CD4-positive, alpha-beta T cell treated with Interleukin-15 for 1 hour (primary cell): ENCODE results near the gene RYR3.

Source experiments
- DNase-seq: peaks from one replicate; pipeline ENCODE4 v3.0.0-alpha.2; 2020

The RYR3 gene

DNA sequence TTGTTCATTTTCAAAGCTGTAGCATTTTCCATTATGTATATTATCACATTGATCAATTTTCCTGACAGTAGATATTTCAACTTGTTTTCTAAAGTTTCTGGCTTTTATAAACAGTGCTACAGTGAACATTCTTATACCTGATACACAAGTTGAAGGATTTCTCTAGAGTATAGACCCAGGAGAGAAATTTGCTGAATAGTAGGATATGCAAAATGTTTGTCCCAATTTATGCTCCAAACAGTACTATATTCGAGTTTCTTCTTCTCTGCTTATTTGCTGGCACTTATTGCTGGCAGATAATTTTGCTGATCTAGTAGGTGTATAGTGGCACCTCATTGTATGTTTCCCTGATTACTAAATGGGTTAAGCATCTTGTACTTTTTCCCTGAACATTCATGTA, 540.3 kb downstream of the RYR3 start:
- no peak for DNase-seq

DNA sequence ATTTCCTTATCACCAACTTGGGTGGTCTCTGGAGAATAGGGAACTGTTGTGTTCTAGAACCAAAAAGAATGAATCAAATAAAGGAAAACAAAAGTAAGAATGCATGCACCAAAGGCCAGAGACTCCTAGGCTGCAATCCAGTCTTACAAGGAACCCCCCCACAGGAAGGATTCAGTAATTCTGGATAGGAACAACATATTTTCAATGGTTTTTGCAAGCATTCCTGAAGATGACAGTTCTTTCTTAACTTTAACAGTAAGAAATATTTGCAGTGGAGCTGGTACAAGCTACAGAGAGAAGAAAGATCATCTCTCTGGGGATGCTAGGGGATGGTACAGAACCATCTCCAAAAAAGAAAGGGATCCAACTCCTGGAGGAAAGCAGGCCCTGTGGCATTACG, 541.3 kb downstream of the RYR3 start:
- DNase-seq, result no peak

DNA sequence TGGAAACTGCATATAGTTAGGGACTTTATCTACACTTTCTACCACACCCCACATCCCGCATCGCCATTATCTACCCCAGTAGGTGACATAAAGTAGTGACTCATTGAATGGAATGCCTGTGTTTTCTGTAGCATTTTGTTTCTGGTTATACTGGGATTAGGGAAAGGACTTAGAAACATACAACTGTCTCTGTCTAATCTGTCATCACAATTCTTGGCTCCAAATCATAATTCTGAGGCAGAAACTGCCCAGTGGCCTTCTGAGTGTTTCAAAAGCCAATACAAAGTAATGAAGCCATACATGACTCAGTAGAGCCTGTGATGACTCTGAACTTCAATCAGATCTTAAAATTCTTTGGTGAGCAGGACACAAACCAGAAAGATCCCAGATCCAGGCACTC, 541.8 kb downstream of the RYR3 start:
- no peak for DNase-seq

DNA sequence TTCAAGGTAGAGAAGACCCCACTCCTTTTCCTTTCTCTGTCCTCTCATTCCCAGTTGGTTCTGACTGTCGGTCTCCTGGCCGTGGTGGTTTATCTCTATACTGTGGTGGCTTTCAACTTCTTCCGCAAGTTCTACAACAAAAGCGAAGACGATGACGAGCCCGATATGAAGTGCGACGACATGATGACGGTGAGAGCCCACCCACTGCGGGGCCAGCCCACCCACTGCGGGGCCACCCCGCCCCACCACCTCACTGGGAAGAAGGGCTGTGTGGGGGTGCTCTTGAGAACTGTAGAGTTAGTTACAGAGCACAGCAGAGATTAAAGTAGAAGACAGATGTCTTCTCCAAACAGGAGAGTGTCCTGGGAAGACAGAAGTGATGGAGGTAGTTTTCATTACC, 547.0 kb downstream of the RYR3 start:
- DNase-seq, result no peak

DNA sequence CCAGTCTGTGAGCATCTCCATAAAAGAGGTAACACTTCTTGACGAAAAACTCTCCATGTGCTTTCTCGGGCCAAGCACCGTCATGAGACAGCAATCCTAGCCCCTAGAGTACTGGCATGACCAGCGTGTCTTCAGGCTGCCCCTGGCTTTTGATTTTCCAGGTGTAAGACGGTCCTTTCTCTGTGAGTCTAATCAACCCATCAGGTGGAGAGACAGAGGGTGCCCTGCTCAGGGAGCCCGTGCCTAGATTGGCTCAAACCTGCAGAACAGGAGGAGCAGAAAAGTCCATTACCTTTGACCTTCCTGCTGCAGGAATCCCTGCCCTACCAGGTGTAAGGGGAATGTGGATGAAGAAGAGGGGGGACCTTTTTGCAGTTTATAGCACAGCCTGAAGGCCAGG, 548.1 kb downstream of the RYR3 start:
- DNase-seq, result no peak

DNA sequence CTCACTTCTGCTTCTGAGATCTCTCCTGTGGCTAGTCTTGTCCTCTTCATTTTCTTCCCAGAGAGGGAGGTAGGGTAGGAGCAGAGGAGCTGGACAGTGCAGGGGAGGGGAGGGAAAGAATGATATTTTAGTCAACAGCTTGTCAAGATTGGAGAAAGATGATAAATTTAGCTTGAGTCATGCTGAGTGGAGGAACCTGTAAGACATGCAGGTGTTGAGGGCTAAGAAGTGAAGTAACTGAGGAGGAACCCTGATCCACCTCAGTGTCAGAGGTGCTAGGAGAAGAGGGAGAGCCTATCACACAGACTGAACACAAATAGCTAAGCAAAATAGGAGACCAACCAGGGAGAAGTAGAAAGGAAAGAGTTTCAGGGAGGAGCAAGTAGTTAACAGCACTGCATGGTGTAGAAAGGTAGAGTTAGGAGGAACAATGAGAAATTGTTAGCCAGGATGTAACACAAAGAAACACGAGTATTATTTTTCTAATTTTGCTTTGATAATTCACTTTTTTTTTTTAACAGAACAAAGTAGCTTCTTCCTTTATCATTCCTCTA, 549.3 kb downstream of the RYR3 start:
- DNase-seq, result no peak

DNA sequence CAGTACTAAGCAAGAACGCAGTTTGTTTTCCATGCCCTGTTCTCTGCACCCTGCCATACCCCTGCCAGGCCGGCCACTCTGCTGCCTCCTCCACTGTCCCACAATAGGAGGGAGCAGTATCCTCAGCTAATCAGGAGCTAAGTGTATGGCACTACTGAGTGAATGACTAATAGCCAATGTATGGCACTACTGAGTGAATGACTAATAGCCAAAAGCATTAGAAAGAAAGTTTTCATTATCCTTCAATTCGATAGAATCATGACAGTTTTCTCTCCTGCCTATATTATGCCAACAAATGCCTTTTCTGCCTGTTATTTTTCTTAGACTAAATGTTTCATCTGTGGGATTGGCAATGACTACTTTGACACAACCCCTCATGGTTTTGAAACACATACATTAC, 550.0 kb downstream of the RYR3 start:
- DNase-seq, result no peak

DNA sequence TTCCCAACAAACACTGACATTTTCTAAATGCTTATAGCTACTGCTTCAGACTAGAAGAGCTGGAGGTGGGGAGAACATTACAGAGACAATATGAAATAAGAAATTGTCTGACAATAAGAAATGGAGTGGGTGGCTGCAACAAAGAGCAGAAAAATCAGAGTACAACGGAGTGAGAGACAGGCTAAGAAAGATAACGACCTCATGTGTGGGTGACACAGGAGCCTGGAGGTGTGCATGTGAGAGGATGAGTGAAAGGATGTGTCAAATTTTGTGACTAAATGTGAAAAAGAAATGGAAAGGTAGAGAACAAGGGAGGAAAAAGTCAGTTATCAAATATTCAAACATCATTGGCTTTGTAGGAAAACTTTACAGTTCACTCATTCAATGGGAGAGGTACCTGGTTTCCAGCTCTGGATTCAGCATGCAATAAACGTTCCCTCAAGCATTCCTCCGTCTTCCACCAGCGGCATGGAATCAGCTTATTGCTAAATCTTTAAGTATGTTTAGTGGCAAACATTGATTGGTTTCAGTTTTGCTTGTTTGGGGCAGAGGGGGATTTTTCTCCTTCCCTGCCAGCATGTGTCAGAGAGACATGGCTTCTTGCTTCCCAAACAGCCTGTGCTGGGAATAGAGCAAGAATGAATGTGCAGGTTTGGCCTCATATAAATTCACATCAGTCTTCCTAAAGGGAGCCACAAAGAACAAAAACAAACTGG, 553.8 kb downstream of the RYR3 start:
- DNase-seq, result no peak

DNA sequence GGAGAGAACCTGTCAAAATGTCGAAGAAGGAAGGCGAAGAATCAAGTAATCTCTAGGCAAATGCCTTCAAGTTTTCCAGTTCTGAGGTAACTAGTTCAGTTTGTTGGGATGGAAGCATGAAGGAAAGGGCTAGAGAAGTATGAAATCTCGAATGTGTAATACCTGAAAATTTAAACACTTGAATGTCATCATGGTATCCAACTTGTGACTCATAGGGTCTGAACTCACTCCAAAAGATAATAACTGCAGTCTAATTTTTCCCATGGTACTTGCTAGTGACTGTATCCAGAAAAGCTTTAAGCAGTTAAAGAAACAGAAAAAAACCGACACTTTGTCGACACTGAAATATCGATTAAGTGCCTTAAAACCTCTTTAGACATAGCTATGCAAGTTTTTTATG, 554.6 kb downstream of the RYR3 start:
- no peak for DNase-seq

DNA sequence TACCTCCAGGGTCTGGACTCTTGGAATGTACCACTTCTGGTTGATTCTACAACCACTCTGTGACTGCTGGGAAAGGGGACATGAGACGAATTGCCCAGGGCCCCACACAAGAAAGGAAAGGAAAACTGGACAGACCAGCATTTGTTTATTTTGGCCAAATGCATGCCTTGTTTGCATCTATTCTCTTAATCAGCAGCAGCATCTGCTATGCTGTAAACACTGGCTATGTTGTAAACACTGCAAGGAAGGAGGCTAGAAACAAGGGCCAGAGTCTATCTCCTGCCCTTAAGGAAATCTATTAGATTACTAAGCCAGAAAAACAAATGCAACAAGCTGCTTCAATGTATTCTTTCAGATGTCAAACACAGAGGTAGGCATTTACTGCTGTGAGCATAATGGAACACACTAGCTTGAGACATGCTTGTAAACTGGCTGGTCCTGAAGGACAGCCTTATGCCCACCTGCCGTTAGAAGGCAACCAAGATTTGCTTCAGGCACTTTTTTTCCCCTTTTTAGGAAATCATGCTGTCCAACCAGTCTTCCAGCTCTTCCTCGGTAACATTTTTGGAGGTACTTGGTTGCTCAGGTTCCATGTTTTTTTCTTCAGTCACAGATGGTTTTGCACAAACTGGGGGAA, 555.5 kb downstream of the RYR3 start:
- DNase-seq, result no peak

DNA sequence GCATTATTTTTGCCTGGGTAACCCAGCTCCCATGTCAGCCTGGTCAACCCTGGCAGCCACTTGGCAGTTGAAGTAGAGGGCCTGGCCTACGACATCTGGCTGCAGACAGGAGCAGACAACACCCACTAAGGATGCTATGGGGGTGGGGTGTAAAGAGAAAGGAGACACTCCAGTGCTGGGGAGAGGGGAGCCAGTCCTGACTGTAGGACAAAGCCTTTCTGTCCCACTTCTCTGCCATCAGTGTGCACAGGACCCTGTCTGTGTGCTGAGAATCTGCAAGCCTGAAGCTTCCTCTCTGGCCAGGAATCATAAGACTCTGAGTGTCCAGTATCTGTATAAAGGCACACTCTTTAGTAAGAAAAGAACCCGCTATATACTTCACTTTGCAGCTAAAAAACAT, 561.2 kb downstream of the RYR3 start:
- no peak for DNase-seq

DNA sequence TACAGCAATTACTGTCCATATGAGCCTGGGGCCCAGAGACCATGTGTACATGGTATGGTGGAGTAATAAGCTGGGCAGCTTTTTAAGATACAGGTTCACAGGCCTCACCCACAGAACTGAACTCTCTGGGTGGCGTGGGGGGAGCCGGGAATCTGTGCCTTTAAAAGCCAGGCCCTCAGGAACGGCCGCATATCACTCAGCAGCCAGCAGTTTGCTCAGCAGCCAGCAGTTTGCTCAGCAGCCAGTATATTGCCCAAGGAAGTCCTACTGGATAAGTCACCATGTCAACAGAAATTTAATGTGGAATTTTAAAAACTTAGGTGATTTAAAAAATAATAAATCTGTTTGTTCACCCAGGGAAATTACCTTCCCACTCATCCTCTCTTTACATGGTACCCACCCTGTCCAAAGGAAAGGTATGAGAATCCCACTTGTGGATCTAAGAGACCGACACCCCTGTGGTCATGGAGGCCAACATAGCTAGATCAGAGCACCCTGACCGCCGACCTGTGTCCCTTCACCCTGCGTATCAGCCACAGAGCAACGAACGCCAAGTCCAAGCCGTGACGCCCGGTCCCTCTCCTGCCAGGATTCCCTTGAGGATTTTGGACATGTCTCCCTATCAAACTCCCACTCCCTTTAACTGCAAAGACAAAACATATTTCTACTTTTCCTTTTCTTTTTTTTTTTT, 561.8 kb downstream of the RYR3 start:
- DNase-seq, result no peak

DNA sequence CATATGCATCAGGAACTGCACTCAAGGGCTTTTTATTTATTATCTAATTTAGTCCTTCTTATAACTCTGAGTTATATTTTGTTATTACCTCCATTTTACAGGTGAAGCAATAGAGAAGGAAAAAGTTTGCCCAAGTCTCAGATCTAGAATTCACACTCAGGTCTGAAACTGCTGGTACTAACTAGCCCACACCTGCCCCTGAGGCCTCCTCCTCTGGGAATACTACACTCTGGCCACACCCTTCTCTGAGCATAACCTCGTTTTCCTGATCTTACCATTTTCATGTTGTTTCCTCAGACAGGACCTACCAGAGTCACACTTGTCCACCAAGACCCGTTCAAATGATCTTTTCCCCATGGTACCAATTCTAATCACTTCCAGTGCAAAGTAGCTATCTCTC, 563.4 kb downstream of the RYR3 start:
- DNase-seq, result no peak

DNA sequence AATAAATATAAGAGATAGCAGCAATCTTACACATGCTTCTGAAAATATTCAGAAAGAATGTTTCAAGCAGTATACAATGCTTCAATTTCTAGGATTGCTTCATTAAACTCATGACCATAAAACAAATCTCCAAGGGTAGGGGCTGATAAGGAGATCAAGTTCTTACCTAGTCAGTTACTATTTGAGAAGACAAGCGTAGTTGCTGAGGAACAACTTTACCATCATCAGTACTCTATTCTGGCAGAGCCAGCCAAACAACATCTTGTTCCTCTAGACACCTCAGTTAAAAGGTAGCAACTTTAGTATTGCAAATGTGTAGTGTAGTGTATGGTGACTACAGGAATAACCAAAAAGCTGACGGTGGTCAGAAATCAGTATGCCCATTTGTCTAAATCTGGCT, 572.2 kb downstream of the RYR3 start:
- no peak for DNase-seq

DNA sequence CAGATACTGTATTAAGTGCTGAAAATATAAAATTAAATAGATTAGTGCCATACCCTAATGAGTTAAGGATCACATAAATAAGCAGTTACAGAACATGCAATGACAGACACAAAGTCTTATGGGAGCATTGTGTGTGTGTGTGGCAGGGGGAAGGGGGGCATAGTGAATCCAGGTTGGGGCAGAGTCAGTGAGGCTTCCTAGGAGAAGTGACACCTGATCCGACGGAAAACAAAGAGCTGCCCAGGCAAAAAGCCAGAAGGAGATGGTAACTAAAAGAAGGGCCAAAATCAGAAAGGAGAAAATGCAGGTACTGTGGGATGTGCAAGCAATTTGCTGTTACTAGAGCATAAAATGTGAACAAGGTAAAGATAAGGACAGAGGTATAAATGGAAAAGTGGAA, 577.4 kb downstream of the RYR3 start:
- DNase-seq, result no peak

DNA sequence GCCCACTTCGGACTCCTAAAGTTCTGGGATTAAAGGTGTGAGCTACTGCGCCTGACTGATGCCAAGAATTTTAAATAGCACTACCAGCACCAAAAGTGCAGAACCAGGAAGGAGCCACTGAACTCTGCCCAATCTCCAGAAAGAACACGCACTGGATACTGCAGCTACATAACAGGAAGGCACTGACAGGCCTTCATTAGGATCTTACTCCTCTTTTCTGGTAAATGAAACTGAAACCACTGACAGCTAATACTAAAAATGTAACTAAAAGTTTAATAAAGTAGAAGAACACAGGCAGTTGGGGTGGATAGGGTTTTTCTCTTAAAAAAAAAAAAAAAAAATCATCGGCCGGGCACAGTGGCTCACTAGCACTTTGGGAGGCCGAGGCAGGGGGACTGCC, 583.4 kb downstream of the RYR3 start:
- no peak for DNase-seq

DNA sequence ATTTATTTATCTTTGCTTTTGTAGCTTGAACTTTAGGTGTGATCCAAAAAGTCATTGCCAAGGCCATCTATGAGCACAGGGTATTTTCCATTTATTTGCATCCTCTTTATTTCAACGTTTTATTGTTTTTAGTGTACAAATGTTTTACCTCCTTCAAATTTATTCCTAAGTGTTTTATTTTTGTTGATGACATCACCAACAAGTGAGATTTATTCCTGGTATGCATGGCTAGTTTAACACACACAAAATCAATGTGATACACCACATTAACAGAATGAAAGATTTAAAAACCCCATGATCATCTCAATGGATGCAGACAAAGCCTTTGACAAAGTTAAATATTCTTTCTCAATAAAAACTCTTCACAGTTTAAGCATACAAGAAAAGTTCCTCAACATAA, 591.3 kb downstream of the RYR3 start:
- no peak for DNase-seq

DNA sequence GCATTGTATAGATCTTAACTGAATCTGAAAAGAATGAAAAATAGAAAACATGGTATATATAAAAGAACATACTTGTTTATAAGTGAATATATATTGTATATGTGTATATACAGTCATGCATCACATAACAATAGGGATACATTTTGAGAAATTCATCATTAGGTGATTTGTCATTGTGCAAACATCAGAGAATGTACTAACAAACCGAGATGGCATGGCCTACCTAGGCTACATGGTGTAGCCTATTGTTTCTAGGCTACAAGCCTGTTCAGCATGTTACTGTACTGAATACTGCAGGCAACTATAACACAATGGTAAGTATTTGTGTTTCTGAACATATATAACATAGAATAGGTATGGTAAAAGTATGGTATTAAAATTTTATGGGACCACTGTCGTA, 592.9 kb downstream of the RYR3 start:
- DNase-seq, result no peak

DNA sequence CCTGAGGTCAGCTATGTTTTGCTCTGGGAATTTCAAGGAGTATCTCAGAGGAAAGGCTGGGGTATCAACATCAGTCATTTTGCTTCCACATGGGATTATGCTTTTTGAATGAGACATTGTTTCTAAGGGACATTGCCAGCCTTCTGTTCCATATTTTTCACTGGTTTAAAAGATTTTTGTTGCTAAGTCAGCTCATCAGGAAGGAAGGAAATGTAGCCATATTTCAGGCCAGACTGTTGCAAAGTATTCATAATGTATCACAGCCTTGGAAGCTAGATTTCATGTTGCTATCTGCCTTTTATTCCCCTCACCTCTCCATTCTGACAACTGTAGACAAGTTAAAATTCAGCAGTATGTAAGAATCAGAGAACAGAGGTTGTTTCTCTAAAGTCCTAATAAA, 596.6 kb downstream of the RYR3 start:
- DNase-seq, result no peak

DNA sequence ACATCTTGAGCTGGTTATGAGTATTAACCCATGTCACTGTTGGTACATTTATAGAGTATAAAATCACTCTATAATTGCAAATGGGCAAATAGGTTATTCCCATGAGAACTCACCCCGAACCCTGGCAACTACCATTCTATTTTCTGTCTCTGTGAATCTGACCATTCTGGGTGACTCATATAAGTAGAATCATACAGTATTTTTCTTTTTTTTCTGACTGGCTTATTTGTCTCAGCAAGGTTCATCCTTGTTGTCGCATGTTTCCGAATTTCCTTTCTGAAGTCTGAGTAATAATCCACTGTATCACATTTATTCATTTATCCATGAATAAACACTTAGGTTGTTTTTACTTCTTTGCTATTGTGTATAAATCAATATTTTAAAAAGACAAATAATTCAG, 597.6 kb downstream of the RYR3 start:
- no peak for DNase-seq

DNA sequence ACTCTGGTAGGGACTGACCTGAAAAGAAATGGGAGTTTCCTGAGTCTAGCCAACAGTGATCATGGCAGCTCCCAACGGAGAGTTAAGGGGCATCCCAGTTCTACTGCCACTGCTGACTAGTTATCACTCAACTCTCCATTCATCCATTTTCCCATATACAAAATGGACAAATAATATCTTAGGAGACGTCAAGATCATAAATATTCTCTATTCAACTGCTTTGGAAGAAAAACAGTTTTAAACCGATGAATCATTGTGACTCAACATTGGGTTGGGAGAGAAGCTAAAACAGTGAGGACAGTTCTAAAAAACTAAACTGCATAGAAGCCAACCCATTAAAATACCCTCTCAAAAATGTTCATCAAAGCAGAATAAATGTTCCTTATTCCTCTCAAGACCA, 600.0 kb downstream of the RYR3 start:
- DNase-seq, result no peak

DNA sequence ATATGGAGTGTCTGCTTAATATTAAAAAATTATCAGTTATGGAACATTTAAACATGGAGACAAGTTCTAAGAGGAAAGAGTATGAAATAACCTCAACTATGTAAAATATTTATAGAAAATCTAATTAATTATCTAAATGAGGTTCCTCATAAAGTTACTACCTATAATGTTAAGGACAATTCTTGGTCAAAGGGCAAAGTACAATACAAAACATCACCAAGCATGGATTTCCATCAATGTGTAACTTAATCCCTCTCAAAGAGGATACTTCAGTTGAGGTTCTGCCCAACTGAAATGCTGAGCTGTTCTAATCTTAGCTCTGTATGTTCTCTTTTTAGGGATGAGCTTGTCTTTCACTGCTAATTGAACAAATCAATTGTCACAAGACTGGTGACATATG, 601.6 kb downstream of the RYR3 start:
- no peak for DNase-seq

DNA sequence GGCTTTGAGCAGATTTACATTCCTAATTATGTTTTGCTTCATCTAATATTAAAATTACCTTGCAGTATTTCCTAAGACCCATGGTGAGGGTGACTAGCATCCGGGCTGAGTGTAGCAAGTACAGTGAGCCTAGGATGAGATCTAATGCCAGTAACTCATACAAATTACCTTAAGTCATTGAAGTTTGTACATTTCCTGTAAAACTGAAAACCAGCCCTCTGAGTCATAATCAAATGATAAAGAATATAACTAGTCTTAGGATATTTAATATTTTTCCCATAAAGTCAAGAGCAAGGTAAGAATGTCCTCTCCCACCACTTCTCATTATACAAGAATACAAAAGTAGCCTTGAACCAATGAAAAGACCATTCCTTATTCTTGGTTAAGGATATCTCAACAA, 602.7 kb downstream of the RYR3 start:
- no peak for DNase-seq
